Measurements from ENCODE around the gene KCNQ1. TPM values are rescaled to one million over a fixed set of nuclear protein-coding genes. Genes with fewer than 3 reads are reported as not detected.

The KCNQ1 gene
- total RNA-seq, 1 experiment from 2014 or later, result 2.5 TPM

DNA sequence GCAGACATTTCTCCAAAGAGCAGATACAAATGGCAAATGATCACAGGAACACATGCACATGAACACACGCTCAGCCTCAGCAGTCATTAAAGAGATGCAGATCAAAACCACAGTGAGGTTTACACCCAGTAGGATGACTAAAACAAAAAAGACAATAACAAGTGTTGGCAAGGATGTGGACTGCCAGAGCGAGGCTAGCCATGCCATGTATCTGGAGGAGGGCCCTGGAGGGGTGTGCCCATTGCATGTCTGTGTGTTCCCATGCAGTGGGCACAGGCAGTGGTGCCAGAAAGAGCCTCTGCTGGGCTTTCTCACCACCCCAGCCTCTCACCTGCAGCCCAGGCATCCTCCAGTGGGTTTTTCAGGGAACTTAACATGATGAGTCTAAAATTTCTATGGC, 309.2 kb downstream of the KCNQ1 start:
- ChIA-PET CTCF (no interaction called here), POLR2A (no interaction called here)
- Mint-ChIP-seq H3K36me3 (peaks cover 2% of the 10 kb centered on the region; the same call in 1 of the 2 replicates), H3K27ac (no peak overlapping the region), H3K4me1 (no peaks in the 10 kb centered on the region), H3K27me3 (ENCODE audit: low read depth) (peaks cover 95% of the 10 kb centered on the region), H3K9me3 (peaks cover 36% of the 10 kb centered on the region), H3K4me3 (no peak overlapping the region)
- DNase-seq (ENCODE audit: low spot score) (no peak), ATAC-seq (no peak)
- TF ChIP-seq AFF4 (CRISPR knock-in tag; IDR thresholded peaks at IDR 0.05; ENCODE audit: borderline replicate concordance), result no peak
- TF ChIP-seq, protein P1, sequence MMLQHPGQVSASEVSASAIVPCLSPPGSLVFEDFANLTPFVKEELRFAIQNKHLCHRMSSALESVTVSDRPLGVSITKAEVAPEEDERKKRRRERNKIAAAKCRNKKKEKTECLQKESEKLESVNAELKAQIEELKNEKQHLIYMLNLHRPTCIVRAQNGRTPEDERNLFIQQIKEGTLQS (CRISPR knock-in tag; conservative IDR thresholded peaks at IDR 0.05), result no peak
- TF ChIP-seq MXD4 (CRISPR knock-in tag; IDR thresholded peaks at IDR 0.05; ENCODE audit: borderline replicate concordance), result no peak
- TF ChIP-seq SMAD3 (CRISPR knock-in tag; IDR thresholded peaks at IDR 0.05; ENCODE audit: borderline replicate concordance), result no peak
- TF ChIP-seq ZNF416 (CRISPR knock-in tag; IDR thresholded peaks at IDR 0.05), result no peak
- TF ChIP-seq SP1 (CRISPR knock-in tag; conservative IDR thresholded peaks at IDR 0.05), result no peak
- TF ChIP-seq, protein P2, sequence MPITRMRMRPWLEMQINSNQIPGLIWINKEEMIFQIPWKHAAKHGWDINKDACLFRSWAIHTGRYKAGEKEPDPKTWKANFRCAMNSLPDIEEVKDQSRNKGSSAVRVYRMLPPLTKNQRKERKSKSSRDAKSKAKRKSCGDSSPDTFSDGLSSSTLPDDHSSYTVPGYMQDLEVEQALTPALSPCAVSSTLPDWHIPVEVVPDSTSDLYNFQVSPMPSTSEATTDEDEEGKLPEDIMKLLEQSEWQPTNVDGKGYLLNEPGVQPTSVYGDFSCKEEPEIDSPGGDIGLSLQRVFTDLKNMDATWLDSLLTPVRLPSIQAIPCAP (CRISPR knock-in tag; IDR thresholded peaks at IDR 0.05), result no peak
- no peak for TF ChIP-seq JUN (CRISPR knock-in tag; IDR thresholded peaks at IDR 0.05)
- TF ChIP-seq, protein P3, sequence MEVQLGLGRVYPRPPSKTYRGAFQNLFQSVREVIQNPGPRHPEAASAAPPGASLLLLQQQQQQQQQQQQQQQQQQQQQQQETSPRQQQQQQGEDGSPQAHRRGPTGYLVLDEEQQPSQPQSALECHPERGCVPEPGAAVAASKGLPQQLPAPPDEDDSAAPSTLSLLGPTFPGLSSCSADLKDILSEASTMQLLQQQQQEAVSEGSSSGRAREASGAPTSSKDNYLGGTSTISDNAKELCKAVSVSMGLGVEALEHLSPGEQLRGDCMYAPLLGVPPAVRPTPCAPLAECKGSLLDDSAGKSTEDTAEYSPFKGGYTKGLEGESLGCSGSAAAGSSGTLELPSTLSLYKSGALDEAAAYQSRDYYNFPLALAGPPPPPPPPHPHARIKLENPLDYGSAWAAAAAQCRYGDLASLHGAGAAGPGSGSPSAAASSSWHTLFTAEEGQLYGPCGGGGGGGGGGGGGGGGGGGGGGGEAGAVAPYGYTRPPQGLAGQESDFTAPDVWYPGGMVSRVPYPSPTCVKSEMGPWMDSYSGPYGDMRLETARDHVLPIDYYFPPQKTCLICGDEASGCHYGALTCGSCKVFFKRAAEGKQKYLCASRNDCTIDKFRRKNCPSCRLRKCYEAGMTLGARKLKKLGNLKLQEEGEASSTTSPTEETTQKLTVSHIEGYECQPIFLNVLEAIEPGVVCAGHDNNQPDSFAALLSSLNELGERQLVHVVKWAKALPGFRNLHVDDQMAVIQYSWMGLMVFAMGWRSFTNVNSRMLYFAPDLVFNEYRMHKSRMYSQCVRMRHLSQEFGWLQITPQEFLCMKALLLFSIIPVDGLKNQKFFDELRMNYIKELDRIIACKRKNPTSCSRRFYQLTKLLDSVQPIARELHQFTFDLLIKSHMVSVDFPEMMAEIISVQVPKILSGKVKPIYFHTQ (CRISPR knock-in tag; IDR thresholded peaks at IDR 0.05), result no peak

- H3K4me3 Mint-ChIP-seq, result no peak overlapping the region
- ATAC-seq (no peak), DNase-seq (ENCODE audit: low spot score) (no peak)
- no peaks in the 10 kb centered on the region for H3K4me1 Mint-ChIP-seq
- H3K36me3 Mint-ChIP-seq, result peaks cover 2% of the 10 kb centered on the region; the same call in 1 of the 2 replicates
- TF ChIP-seq ZNF138 (CRISPR knock-in tag; conservative IDR thresholded peaks at IDR 0.05), result no peak
- TF ChIP-seq E2F5 (CRISPR knock-in tag; IDR thresholded peaks at IDR 0.05), result no peak
- no peak for TF ChIP-seq ATF6 (CRISPR knock-in tag; IDR thresholded peaks at IDR 0.05)
- no peak for TF ChIP-seq FOXP1 (CRISPR knock-in tag; IDR thresholded peaks at IDR 0.05; ENCODE audit: borderline replicate concordance)
- no peak for TF ChIP-seq ESRRA (CRISPR knock-in tag; IDR thresholded peaks at IDR 0.05; ENCODE audit: borderline replicate concordance)
- TF ChIP-seq, protein P4, sequence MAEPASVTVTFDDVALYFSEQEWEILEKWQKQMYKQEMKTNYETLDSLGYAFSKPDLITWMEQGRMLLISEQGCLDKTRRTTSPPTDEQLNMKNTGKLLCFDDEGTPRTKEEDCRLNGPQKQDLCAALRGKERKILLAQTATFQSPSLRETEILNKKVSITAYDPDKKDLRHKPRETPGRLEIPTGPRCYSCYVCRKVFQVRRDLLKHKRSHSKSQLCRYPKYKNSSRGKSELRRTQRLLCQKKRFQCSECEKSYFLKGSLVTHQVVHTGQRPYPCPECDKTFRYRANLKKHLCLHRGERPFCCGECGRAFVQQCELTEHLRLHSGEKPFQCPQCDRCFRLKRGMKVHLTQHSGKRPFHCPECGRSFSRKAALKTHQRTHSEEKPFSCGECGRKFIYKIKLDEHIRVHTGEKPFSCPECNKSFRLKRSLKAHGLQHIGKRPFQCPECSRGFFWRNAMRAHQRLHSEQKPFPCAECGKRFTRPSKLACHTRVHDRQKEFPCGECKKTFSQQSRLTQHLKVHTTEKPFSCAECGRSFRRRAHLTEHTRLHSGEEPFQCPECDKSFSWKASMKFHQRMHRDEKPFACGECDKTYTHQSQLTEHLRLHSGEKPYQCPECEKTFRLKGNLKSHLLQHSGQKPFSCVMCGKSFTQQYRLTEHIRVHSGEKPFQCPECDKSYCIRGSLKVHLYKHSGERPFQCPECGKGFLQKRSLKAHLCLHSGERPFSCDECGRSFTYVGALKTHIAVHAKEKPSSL (CRISPR knock-in tag; conservative IDR thresholded peaks at IDR 0.05), result no peak
- no peak for TF ChIP-seq ZNF396 (CRISPR knock-in tag; IDR thresholded peaks at IDR 0.05; ENCODE audit: borderline replicate concordance)
- TF ChIP-seq TCF7 (CRISPR knock-in tag; IDR thresholded peaks at IDR 0.05; ENCODE audit: low read depth), result no peak
- TF ChIP-seq ETV6 (CRISPR knock-in tag; IDR thresholded peaks at IDR 0.05), result no peak
- no peak for TF ChIP-seq HMGA2 (CRISPR knock-in tag; IDR thresholded peaks at IDR 0.05)
- no peak overlapping the region for H3K27ac Mint-ChIP-seq
- H3K27me3 Mint-ChIP-seq (ENCODE audit: low read depth), result peaks cover 92% of the 10 kb centered on the region
- POLR2A ChIA-PET, result no interaction called here
- peaks cover 36% of the 10 kb centered on the region for H3K9me3 Mint-ChIP-seq
- CTCF ChIA-PET, result no interaction called here
Measured at GRCh38 chr11:2755071-2755470, 310.3 kb downstream of the KCNQ1 start.

Data from WTC11 (cell line).